Sigmoid colon (tissue), 7 donors: Measurements from ENCODE around the gene KCNG2. TPM values are rescaled to one million over a fixed set of nuclear protein-coding genes. Genes with fewer than 3 reads are reported as not detected.
A peak's percentile ranks its signal among the peaks of the same experiment; 100 is the strongest.

ENCODE experiments used
- DNase-seq: peaks from one replicate; pipeline ENCODE4 v3.0.0-alpha.2; 2019
- H3K27ac ChIP-seq, 4 donors: fragments of 200-600 bp; sonication (generic); one replicate each; pipeline ENCODE4 v1.5.1; 2016 to 2019; ENCODE audit warnings: mild to moderate bottlenecking in 1 of 4
- H3K27me3 ChIP-seq, 3 donors: fragments of 200-600 bp; sonication (generic); one replicate each; pipeline ENCODE4 v1.5.1; 2019; ENCODE audit warnings: mild to moderate bottlenecking in 1 of 3
- H3K36me3 ChIP-seq, 4 donors: fragments of 200-600 bp; sonication (generic); one replicate each; pipeline ENCODE4 v1.5.1; 2016 to 2019
- H3K4me1 ChIP-seq, 4 donors: fragments of 200-600 bp; sonication (generic); one replicate each; pipeline ENCODE4 v1.5.1; 2017 to 2019
- H3K4me3 ChIP-seq, 4 donors: fragments of 200-600 bp; sonication (generic); one replicate each; pipeline ENCODE4 v1.5.1; 2017 to 2019; ENCODE audit warnings: mild to moderate bottlenecking in 2 of 4, moderate library complexity in 1 of 4
- H3K9me3 ChIP-seq, 4 donors: fragments of 200-600 bp in 3 of 4; sonication (generic) in 3 of 4; one replicate each; pipeline versions ENCODE4 v1.5.1 to v1.6.1; 2013 to 2019
- CTCF ChIP-seq, 4 experiments: fragments of 450-650 bp in 3 of 4; fragments of 200-600 bp in 1 of 4; IDR thresholded peaks; one replicate each; pipeline ENCODE4 v1.5.1; 2016 to 2019; ENCODE audit warnings: antibody characterized with exemption in 4 of 4, mild to moderate bottlenecking in 3 of 4, moderate library complexity in 2 of 4
- EP300 ChIP-seq, 4 donors: sonication (generic); formaldehyde crosslinking; IDR thresholded peaks; one replicate each; pipeline ENCODE4 v1.6.1; 2017; ENCODE audit warnings: antibody characterized with exemption in 4 of 4
- POLR2A ChIP-seq, 2 donors: fragments of 450-650 bp; IDR thresholded peaks; one replicate each; pipeline ENCODE4 v1.6.1; 2016; ENCODE audit warnings: antibody characterized with exemption in 2 of 2, mild to moderate bottlenecking in 2 of 2, moderate library complexity in 2 of 2
- POLR2AphosphoS5 ChIP-seq, 4 donors: sonication (generic); formaldehyde crosslinking; IDR thresholded peaks; one replicate each; pipeline ENCODE4 v1.6.1; 2017; ENCODE audit warnings: antibody characterized with exemption in 4 of 4
- WGBS, 2 donors: extraction: QIAGEN DNeasy Blood & Tissue Kit; methylation state at CpG; one replicate each; pipeline ENCODE4 v1.1.7; 2013; 5-methylcytosine and 5-hydroxymethylcytosine counted together
- intact Hi-C: fragments of 100-400 bp; cut with DNase I; formaldehyde crosslinking; loops from one replicate; pipeline ENCODE4 v1.15.1; 2023
- polyA plus RNA-seq, 3 donors: library from polyadenylated mRNA; stranded (reverse); fragments of 200-250 nt; gene quantifications; one replicate each; pipeline ENCODE4 v1.2.3, GENCODE V29; 2013
- total RNA-seq, 4 donors: library from RNA; depleted of rRNA; stranded (reverse); fragments of >200 nt; gene quantifications; one replicate each; pipeline ENCODE4 v1.1.0, GENCODE V29; 2016
- donor health status: healthy with polysubstance abuse.
- donor health status: Bipolar disorder and iron deficiency.
- donor health status: healthy.

Gene KCNG2
- total and polyA plus RNA-seq, 7 donors = 0.15 to 0.41 TPM; not detected in 5

GRCh38 chr18:79764131-79764530 lies 33.6 kb upstream of the KCNG2 start:
- no peak for TF ChIP-seq CTCF (IDR thresholded peaks at IDR 0.05)
- TF ChIP-seq EP300 (IDR thresholded peaks at IDR 0.05) = no peak
- no peak for TF ChIP-seq POLR2AphosphoS5 (IDR thresholded peaks at IDR 0.05)
- TF ChIP-seq POLR2A (IDR thresholded peaks at IDR 0.05) = no peak
- Histone ChIP-seq H3K4me1 (no peaks in the 10 kb centered on the region), H3K4me3 (no peak overlapping the region), H3K9me3 (peaks cover 0 to 20% (median 2%) of the 10 kb centered on the region in 4 donors), H3K27ac (no peak overlapping the region), H3K27me3 (no peaks in the 10 kb centered on the region), H3K36me3 (no peaks in the 10 kb centered on the region)
- peak; percentile 37 for DNase-seq
- intact Hi-C loops = no loop called here
- WGBS, 2 donors = 85 to 87% methylated on average over 6 of the region's 6 CpGs

DNA sequence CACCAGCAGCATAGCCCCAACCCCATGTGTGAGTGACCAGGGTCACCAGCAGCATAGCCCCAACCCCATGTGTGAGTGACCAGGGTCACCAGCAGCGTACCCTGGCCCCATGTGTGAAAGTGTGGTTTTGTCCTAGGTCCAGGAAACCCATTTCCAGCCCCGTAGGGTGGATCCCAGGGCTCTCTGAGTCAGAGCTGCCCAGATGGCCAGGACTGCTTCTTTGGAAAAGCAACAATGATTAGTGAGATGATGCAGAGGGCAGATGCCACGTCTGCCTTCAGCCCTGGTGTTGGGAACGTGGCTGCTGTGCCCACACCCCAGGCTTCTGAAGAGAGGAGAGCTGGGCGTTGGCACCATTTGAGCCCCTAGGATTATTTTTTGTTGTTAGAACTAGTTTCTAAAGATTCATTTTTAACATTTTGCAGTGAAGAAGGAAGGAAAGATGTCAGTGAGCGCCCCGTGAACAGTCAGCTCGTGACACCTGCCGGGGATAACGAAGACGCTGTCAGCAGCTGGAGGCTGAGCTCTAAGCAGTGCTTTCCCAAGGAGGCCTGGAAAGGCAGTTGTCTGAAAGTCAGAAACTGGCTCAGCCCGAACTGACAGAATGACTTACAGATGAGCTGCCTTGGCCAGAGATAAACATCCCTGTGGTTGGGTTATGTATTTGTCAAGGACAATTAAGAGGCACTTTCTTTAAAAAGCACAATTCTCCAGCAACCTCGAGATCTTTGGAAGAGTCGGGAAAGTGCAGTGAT lies 32.1 kb upstream of the KCNG2 start:
- H3K27ac ChIP-seq = no peak overlapping the region
- intact Hi-C loops = no loop called here
- H3K9me3 ChIP-seq = peaks cover 0 to 13% (median 2%) of the 10 kb centered on the region in 4 donors
- no peaks in the 10 kb centered on the region for H3K36me3 ChIP-seq
- TF ChIP-seq POLR2A (IDR thresholded peaks at IDR 0.05) = no peak
- no peak for TF ChIP-seq POLR2AphosphoS5 (IDR thresholded peaks at IDR 0.05)
- no peak for TF ChIP-seq EP300 (IDR thresholded peaks at IDR 0.05)
- TF ChIP-seq CTCF (IDR thresholded peaks at IDR 0.05) = no peak
- no peak overlapping the region for H3K4me3 ChIP-seq
- H3K4me1 ChIP-seq = no peaks in the 10 kb centered on the region
- peak; percentile 41 for DNase-seq
- no peaks in the 10 kb centered on the region for H3K27me3 ChIP-seq
- 70 to 71% methylated on average over 14 of the region's 14 CpGs for WGBS, 2 donors

DNA sequence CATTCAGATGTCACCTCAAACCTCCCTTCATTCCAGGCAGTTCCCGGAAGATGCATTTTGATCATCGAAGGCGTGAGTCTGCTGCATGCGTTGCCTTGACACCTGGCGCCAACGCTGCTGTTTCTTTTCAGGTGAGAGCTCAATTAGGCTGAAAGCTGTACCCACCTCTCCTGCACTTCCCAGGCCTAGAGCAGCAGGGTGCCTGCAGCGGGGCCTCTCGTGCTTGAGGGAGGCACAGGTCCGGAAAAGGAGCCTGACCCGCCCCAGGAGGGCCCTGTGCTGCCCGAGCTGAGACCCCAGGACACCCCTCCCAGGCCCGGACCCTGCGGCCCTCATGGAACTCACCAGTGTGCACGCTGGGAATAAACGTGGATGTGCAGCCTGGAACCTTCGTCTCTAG lies 31.4 kb upstream of the KCNG2 start:
- peak; percentile 57 for DNase-seq
- Histone ChIP-seq H3K4me3 (no peak overlapping the region), H3K4me1 (no peaks in the 10 kb centered on the region), H3K27me3 (no peaks in the 10 kb centered on the region), H3K9me3 (peaks cover 0 to 13% (median 2%) of the 10 kb centered on the region in 4 donors), H3K27ac (no peak overlapping the region), H3K36me3 (no peaks in the 10 kb centered on the region)
- intact Hi-C loops = no loop called here
- TF ChIP-seq POLR2AphosphoS5 (IDR thresholded peaks at IDR 0.05) (no peak), POLR2A (IDR thresholded peaks at IDR 0.05) (no peak), CTCF (IDR thresholded peaks at IDR 0.05) (no peak), EP300 (IDR thresholded peaks at IDR 0.05) (no peak)
- 70% methylated on average over 16 of the region's 16 CpGs for WGBS, 2 donors

DNA sequence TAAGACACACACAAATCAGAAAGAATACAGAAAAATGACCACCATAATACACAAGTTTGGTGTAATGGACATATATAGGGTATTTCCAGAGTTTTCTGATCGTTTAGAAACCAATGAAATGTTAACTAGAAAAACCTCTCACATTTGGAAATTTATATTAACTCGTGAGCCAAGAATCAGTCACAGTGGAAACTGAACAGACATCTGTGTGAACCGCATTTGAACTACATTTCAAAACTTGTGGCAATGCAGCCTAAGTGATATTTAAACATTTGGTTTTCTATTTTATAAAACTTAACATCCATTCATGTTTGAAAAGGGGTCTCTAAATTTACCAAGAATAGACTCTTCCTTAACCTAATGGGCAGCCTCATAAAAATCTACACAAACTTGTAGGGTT lies 29.0 kb upstream of the KCNG2 start:
- WGBS, 2 donors = 56 to 58% methylated on average over 3 of the region's 3 CpGs
- intact Hi-C loops = no loop called here
- H3K4me3 ChIP-seq = no peak overlapping the region
- H3K27me3 ChIP-seq = peaks cover 0 to 23% (median 3%) of the 10 kb centered on the region in 3 donors
- H3K9me3 ChIP-seq = peaks cover 0 to 13% (median 2%) of the 10 kb centered on the region in 4 donors
- no peaks in the 10 kb centered on the region for H3K36me3 ChIP-seq
- DNase-seq = no peak
- TF ChIP-seq CTCF (IDR thresholded peaks at IDR 0.05) (no peak), EP300 (IDR thresholded peaks at IDR 0.05) (no peak), POLR2A (IDR thresholded peaks at IDR 0.05) (no peak)
- no peaks in the 10 kb centered on the region for H3K4me1 ChIP-seq
- H3K27ac ChIP-seq = no peak overlapping the region
